Measurements from ENCODE around the gene KDM5A.

DNA sequence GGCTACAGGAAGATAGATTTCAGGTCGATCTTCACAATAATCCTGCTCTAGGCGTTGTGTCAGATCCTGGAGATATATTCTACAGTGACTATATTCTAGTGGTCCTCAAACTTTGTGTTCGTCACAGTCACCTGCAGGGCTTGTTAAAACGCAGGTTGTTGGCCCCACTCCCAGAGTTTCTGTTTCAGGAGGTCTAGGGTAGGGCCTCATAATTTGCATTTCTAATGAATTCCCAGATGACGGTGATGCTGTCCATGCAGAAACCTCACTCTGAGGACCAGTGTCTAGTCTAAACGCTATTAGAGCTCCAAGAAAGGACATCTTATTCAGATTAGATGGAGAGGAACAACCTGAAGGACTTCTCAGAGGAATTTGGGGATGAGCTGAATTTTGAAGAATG is 113.3 kb downstream of the KDM5A start:
- TF ChIP-seq, protein P1, sequence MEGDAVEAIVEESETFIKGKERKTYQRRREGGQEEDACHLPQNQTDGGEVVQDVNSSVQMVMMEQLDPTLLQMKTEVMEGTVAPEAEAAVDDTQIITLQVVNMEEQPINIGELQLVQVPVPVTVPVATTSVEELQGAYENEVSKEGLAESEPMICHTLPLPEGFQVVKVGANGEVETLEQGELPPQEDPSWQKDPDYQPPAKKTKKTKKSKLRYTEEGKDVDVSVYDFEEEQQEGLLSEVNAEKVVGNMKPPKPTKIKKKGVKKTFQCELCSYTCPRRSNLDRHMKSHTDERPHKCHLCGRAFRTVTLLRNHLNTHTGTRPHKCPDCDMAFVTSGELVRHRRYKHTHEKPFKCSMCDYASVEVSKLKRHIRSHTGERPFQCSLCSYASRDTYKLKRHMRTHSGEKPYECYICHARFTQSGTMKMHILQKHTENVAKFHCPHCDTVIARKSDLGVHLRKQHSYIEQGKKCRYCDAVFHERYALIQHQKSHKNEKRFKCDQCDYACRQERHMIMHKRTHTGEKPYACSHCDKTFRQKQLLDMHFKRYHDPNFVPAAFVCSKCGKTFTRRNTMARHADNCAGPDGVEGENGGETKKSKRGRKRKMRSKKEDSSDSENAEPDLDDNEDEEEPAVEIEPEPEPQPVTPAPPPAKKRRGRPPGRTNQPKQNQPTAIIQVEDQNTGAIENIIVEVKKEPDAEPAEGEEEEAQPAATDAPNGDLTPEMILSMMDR (IDR thresholded peaks at IDR 0.05 in 4 of 5, conservative IDR thresholded peaks at IDR 0.05 in 1 of 5) = no peak
- no peak for TF ChIP-seq POLR2A (IDR thresholded peaks at IDR 0.05)
